ENCODE data around the gene CYB5B.

The CYB5B gene

DNA sequence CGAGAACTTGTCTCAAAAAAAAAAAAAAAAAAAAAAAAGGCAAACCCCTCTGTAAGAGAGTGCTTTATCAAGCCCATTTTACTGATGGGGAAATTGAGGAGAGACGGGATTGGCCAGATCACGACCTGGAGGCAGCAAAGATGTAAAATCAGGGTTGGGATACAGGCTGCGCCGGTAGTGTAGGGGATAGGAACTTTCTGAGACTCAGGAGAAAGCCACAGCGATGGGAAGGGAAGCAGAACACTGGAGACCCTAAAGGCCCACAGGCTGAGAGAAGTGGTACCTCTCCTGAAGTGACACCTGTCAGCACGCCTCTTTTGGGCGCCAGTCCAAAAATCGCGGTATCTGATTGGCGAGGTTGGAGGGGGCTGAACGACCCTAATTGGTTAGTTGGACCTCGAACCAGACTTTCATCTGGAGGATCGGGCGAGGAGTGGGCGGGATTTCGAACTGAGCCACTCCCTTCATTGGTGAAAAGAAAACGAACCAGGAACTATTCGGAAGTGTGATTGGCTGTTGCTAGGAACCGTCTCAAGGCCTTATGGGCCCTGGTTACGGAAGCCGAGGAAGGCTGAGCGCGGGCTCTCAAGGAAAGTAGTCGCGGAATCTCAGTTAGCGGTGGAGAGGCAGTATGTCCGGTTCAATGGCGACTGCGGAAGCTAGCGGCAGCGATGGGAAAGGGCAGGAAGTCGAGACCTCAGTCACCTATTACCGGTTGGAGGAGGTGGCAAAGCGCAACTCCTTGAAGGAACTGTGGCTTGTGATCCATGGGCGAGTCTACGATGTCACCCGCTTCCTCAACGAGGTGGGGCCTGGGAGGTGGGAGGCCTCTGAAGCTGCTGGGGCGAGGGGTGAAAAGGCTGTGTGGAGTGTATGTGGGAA lies at the start of gene CYB5B:
Gene CYB5B, plus strand, starts transcription at position 567 of the 882 bp plus-strand sequence. Its CDS starts 65 bp downstream, at position 632.
- DNase-seq (ENCODE audit: low spot score): peak; percentile 99

GRCh38 chr16:69376393-69377059 lies 47.9 kb upstream of the CYB5B start:
- DNase-seq (ENCODE audit: low spot score): no peak

DNA sequence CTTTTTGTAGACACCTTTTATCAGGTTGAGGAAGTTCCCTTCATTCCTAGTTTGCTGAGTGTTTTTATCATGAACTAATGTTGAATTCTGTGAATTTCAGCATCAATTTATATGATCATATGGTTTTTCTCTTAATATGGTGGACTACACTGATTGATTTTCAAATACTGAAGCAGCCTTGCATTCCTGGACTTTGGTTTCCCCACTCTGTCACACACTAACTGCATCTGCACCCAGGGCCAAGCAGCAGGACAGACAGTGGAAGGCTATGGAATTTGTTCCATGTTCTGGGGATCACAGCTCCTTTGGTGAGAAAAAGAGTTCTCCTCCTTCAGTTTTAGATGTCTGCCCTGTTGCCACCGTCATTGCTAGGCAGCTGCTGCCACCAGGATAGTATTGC lies 46.4 kb upstream of the CYB5B start:
- no peak for DNase-seq (ENCODE audit: low spot score)

GRCh38 chr16:69378760-69379159 lies 45.7 kb upstream of the CYB5B start:
- no peak for DNase-seq (ENCODE audit: low spot score)

DNA sequence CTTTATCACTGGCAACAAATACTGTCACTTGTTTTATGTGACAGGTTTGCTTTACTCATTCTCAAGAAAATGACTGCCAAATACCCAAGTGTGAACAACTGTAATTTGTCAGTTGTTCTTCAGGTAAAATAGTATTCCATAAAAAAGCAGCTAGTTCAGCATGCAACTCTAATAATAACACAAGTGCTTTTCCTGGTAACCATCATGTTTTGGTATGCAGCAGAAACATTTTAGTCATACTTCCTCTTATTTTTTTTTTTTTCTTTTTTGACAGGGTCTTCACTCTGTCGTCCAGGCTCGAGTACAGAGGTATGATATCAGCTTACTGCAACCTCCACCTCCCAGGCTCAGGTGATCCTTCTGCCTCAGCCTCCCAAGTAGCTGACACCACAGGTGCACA lies 43.2 kb upstream of the CYB5B start:
- no peak for DNase-seq (ENCODE audit: low spot score)

- DNase-seq (ENCODE audit: low spot score): no peak
Measured at GRCh38 chr16:69382421-69382820, 42.0 kb upstream of the CYB5B start.

DNA sequence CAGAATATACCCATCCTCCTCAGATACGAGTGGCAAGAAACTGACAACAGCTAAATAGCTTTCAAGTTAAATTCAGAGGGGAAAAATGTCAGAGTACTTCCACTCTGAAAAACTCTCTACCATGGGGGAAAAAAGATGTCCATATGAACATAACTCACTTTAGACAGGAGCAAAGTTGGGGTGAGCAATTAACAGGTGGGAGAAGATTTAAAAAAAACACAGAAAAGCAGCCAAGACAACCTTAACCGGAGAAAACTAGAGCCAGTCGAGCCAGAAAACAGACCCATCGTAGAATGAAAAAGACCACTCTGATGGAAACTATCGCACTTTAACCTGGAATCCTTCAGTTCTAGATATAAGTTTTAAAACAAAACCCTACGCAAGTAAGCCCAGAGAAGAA lies 39.4 kb upstream of the CYB5B start:
- DNase-seq (ENCODE audit: low spot score): no peak

GRCh38 chr16:69386596-69386995 lies 37.8 kb upstream of the CYB5B start:
- no peak for DNase-seq (ENCODE audit: low spot score)

- DNase-seq (ENCODE audit: low spot score): no peak
Measured at GRCh38 chr16:69393898-69394849, 30.2 kb upstream of the CYB5B start.

DNA sequence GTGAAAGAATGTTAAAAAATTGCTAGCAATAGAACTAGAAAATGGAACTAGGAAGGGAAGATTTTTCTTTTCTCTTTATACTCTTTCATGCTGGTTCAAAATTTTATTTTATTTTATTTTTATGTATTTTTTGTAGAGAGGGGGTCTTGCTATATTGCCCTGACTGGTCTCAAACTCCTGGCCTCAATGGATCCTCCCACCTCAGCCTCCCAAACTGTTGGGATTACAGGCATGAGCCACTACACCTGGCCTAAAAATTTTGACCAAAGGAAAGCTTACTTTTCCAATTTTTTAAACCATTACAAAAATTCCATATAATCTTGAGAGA lies 28.6 kb upstream of the CYB5B start:
- no peak for DNase-seq (ENCODE audit: low spot score)

DNA sequence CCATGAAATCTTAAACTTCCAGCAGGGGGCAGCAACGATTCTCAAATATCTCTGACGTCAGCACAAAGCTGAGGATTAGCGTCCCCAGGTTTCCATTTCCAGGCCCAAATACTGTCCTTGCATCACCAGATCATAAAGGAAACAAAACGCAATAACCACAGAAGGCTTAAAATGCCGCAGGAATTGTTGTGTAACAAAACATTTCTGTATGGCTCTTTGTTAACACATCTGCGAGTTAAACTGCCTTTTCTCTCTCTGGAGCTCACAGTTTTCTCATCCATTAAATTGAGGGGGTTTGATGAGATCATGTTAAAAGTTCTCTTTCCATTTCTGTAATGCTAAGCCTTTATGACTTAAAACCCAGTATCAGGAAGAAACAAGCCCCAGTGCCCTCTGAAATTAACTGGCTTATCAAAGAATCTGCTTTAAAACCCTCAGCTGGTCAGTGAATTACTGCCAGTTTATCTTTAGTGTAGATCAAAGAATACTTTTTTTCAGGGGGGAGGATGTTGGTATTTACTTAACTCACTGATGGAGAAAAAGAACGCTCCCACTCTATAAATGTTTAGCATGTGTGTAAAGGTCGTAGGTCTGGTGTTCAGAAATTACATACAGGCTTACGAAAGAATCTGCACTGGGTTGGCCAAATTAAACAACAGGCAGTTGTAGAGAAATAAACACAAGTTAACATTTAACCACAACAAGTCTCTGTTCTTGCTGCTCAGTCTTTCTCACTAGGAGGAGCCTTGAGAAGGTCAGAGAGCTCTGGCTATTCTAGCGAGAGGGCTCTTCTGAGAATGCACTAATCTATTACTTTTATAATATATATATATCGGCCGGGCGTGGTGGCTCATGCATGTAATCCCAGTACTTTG lies 28.0 kb upstream of the CYB5B start:
- DNase-seq (ENCODE audit: low spot score): peak; percentile 86

DNA sequence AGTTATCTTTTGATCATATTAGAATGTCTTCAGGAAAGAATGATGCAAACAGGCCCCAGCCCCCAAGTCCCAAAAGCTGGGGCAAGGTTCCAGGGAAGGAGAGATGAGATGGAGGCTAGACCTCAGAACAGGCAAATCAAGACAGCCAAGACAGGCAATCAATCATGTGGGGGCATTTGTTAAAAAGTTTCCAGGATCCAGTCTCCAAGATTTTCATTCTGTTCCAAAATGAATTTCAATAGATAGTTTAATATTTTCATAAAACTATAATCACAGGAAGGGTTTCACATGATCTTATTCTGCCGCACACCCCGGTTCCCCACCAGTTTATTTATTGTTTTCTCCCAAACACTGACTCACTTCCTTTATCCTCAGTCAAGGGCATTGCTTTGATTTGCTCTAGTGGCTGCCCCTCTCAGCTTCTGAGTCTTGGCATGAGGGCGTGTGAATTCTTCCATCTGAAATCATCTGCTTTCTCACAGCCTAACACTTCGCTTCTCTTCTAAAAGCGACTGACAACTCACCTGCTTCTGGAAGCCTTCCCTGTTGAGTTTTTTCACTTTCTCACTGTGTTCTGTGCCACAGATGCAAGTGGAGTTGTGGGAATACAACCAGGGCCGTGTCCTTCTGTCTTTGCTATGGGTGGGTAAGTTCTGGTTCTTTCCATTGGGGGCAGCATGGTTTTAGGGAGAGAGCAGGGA lies 26.4 kb upstream of the CYB5B start:
- DNase-seq (ENCODE audit: low spot score): peak; percentile 92

- DNase-seq (ENCODE audit: low spot score): peak; percentile 30
Measured at GRCh38 chr16:69399361-69399760, 25.1 kb upstream of the CYB5B start.

DNA sequence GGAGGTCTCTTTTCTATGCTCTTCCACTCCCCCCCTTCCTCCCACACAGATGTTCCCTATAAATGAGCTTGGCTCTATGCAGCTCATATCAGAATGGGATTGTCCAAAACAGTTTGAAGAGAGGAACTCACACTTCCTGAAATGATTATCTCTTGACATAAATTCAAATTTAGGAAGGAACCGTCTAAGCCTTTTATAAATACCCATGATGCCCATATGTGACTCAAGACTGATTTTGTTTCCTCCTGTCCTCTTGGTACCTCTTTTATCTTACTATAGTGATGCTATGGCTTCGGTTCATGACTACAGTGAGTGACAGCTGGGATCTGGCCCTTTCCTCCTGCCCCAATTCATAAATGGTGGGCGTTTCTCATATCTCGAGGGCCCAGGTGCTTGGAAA lies 22.0 kb upstream of the CYB5B start:
- DNase-seq (ENCODE audit: low spot score): no peak

GRCh38 chr16:69404275-69404805 lies 20.1 kb upstream of the CYB5B start:
- peak; percentile 35 for DNase-seq (ENCODE audit: low spot score)

DNA sequence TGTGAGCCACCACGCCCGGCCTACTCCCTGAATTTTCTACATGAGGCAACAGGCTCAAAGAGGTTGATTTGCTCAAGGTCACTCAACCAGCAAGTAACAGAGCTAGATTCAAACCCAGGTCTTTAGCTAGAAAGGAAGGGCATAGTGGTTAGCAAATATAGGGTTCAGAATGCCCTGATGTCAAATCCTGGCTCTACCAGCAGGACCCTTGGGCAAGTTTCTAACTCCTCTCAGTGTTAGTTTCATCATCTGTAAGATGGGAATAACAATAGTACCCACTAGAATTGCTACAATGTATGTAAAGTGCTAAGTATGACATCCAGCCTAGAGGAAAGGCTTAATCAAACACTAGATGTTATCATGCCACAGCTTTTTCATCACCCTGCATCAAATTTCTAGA lies 19.1 kb upstream of the CYB5B start:
- no peak for DNase-seq (ENCODE audit: low spot score)

DNA sequence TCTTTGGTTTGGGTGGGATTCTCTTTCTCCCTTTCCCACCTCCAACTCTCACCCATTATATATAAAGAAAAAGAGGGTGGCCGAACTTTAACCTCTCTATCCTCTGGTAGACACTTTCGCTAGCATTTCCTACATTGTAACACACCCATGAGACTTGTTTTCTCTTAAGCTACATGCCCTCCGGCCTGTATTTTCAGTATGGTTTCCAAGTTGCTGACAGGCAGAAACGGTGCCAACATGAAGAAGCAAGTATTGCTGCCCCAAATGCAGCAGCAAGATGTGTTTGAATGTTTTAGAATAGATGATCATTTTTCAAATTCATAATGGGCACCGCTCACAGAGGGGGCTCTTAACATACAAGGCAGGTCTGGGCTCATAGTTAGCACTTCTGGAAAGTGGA lies 18.7 kb upstream of the CYB5B start:
- no peak for DNase-seq (ENCODE audit: low spot score)

DNA sequence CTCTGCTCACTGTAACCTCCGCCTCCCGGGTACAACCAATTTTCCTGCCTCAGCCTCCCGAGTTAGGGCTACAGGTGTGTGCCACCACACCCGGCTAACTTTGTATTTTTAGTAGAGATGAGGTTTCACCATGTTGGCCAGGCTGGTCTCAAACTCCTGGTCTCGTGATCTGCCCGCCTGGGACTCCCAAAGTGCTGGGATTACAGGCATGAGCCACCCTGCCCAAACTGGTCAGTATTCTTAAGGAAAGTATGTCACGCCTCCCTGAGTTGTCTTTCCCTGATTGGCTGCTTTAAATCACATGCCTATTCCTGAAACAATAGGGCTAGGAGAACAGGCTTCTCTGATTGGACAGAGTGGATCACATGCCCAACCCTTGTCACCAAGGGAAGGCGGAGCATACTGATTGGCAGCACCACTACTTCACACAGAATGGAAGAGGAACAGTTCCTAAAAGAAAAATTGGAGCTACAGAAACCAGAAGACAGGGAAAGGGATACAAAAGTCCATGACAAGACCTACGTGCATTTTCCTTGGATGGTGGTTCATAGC lies 17.6 kb upstream of the CYB5B start:
- DNase-seq (ENCODE audit: low spot score): no peak

GRCh38 chr16:69407702-69408323 lies 16.6 kb upstream of the CYB5B start:
- DNase-seq (ENCODE audit: low spot score): no peak

DNA sequence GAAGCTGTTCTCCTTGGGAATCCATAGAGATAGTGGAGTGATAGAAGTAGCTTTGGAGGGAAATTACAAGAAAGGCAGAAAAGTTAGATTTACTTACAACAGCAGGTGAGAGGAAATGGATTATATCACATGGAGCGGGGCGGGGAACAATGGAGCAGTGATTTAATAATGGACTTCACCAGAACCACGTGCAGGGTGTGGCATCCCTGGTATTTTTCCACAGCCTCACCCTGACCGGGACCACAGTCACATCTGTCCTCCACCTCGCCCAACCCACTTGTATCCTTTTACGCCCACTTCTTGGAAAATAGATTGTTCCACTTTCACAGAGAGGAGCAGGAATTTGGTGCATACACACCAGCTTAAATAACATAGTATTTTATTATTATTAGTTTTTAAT lies 15.9 kb upstream of the CYB5B start:
- DNase-seq (ENCODE audit: low spot score): no peak

All from kidney tubule cell (primary cell).